GM13977 (cell line): ENCODE results near the gene WDR4.
"Not testable (repeated sequence)": the region's sequence is repeated elsewhere in the genome, so short reads cannot be mapped to it uniquely, and the experiment has no call there.

Source experiments
- DNase-seq: peaks from one replicate; pipeline ENCODE4 v3.0.0; 2012; ENCODE audit warnings: low spot score
- CTCF ChIP-seq: IDR thresholded peaks from 2 replicates; pipeline ENCODE4 v1.5.1; 2012; ENCODE audit warnings: mild to moderate bottlenecking, control low read depth; ENCODE audit not compliant: insufficient read depth; ENCODE audit errors: extremely low read depth, missing control alignments
- in situ Hi-C: fragments of 300-500 bp; cut with MboI; formaldehyde crosslinking; loops from one replicate; pipeline ENCODE4 v1.12.0; 2022; ENCODE audit warnings: low sequenced_read_pairs, low pct_unique_long_range_greater_than_20kb, mixed read lengths, inconsistent platforms; ENCODE audit not compliant: unreplicated experiment

Gene WDR4

GRCh38 chr21:42878678-42878992, 704 bp downstream of the WDR4 start:
- no peak for TF ChIP-seq CTCF
- DNase-seq = no peak
- in situ Hi-C loops = no loop called here

GRCh38 chr21:42875811-42876210, 3.5 kb downstream of the WDR4 start:
- in situ Hi-C loops, DNase-seq: not testable (repeated sequence)

- no peak for DNase-seq
- TF ChIP-seq CTCF = no peak
- in situ Hi-C loops = no loop called here
These were observed 6.2 kb downstream of the WDR4 start for GRCh38 chr21:42873096-42873495.

GRCh38 chr21:42868196-42868595, 11.1 kb downstream of the WDR4 start:
- in situ Hi-C loops = loop anchor here (5.0 to 10.0 kb wide), 2 partner anchors 49 to 63 kb away; no protein-coding TSS in a partner anchor
- TF ChIP-seq CTCF = no peak

GRCh38 chr21:42865776-42866160, 13.6 kb downstream of the WDR4 start:
- in situ Hi-C loops = loop anchor here (5.0 to 10.0 kb wide), 2 partner anchors 52 to 61 kb away; no protein-coding TSS in a partner anchor
- no peak for TF ChIP-seq CTCF
- DNase-seq = no peak

More at GRCh38 chr21:42868196-42868595, 11.1 kb downstream of the WDR4 start:
- DNase-seq = no peak

GRCh38 chr21:42864815-42865775, 14.2 kb downstream of the WDR4 start:
- DNase-seq = no peak
- in situ Hi-C loops = loop anchor here (5.0 to 10.0 kb wide), 2 partner anchors 52 to 60 kb away; no protein-coding TSS in a partner anchor
- TF ChIP-seq CTCF = no peak

GRCh38 chr21:42864286-42864685, 15.1 kb downstream of the WDR4 start:
- no peak for TF ChIP-seq CTCF
- in situ Hi-C loops = loop anchor here (10.0 kb wide), 1 partner anchor 59 kb away; no protein-coding TSS in a partner anchor
- DNase-seq = no peak
